ENCODE results near the gene PATZ1. TPM values are rescaled to one million over a fixed set of nuclear protein-coding genes. Genes with fewer than 3 reads are reported as not detected.

The PATZ1 gene
- total RNA-seq, 3 donors from 2014 or later (not counting 1 experiment from before 2014, with no cell fraction given): 31.5 to 39.2 (median 37.3) TPM

DNA sequence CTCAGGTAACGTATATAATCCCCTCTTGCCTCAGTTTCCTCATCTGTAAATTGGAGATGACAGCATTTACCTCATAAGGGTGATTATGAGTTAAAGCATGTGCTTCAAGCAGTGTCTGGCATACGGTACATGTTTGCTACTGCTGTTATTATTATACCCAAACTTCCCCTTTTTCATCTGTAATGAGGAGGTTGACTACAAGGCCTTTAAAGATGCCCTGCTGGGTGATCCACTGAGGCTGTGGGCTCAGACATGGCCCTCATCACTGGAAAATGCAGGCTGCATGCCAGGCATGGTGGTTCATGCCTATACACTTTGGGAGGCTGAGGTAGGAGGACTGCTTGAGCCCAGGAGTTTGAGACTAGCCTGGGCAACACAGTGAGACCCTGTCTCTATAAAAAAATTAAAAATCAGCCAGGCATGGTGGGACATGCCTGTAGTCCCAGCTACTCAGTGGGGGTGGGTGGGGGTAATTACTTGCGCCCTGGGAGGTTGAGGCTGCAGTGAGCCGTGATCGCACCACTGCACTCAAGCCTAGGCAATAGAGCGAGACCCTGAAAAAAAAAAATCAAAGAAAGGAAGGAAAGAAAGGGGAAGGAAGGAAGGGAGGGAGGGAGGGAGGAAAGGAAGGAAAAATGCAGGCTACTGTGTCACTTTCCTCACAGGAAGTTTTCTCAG is 58.2 kb downstream of the PATZ1 start:
- intact Hi-C loops (cut with micrococcal nuclease): no loop called here
- H3K4me1 Mint-ChIP-seq: peaks cover 57 to 59% of the 10 kb centered on the region in 2 donors
- H3K27ac Mint-ChIP-seq: peak overlapping the region; percentile 99
- peak in 1 of 2 donors; percentile 8 for DNase-seq
- Histone ChIP-seq H3K9me3 (ENCODE audit: control insufficient read depth, insufficient read depth, low read length) (no peaks in the 10 kb centered on the region), H3K27me3 (ENCODE audit: control insufficient read depth, insufficient read depth, low read length) (no peaks in the 10 kb centered on the region), H3K27ac (ENCODE audit: low read length) (peak overlapping the region; percentile 99), H3K4me1 (ENCODE audit: control insufficient read depth, insufficient read depth, low read length) (peaks cover 70% of the 10 kb centered on the region), H3K4me3 (ENCODE audit: low read length) (no peak overlapping the region), H3K36me3 (ENCODE audit: control insufficient read depth, insufficient read depth, low read length) (peaks cover 42% of the 10 kb centered on the region)
- no peaks in the 10 kb centered on the region for H3K9me3 Mint-ChIP-seq
- TF ChIP-seq, protein P1, sequence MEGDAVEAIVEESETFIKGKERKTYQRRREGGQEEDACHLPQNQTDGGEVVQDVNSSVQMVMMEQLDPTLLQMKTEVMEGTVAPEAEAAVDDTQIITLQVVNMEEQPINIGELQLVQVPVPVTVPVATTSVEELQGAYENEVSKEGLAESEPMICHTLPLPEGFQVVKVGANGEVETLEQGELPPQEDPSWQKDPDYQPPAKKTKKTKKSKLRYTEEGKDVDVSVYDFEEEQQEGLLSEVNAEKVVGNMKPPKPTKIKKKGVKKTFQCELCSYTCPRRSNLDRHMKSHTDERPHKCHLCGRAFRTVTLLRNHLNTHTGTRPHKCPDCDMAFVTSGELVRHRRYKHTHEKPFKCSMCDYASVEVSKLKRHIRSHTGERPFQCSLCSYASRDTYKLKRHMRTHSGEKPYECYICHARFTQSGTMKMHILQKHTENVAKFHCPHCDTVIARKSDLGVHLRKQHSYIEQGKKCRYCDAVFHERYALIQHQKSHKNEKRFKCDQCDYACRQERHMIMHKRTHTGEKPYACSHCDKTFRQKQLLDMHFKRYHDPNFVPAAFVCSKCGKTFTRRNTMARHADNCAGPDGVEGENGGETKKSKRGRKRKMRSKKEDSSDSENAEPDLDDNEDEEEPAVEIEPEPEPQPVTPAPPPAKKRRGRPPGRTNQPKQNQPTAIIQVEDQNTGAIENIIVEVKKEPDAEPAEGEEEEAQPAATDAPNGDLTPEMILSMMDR (IDR thresholded peaks at IDR 0.05): no peak
- 72% methylated on average over 5 of the region's 6 CpGs for WGBS (ENCODE audit: insufficient coverage)
- H3K36me3 Mint-ChIP-seq: no peaks in the 10 kb centered on the region
- H3K27me3 Mint-ChIP-seq (ENCODE audit: low read depth in 2 of 2): no peaks in the 10 kb centered on the region
- ATAC-seq: no peak
- peak overlapping the region; percentile 69 for H3K4me3 Mint-ChIP-seq

DNA sequence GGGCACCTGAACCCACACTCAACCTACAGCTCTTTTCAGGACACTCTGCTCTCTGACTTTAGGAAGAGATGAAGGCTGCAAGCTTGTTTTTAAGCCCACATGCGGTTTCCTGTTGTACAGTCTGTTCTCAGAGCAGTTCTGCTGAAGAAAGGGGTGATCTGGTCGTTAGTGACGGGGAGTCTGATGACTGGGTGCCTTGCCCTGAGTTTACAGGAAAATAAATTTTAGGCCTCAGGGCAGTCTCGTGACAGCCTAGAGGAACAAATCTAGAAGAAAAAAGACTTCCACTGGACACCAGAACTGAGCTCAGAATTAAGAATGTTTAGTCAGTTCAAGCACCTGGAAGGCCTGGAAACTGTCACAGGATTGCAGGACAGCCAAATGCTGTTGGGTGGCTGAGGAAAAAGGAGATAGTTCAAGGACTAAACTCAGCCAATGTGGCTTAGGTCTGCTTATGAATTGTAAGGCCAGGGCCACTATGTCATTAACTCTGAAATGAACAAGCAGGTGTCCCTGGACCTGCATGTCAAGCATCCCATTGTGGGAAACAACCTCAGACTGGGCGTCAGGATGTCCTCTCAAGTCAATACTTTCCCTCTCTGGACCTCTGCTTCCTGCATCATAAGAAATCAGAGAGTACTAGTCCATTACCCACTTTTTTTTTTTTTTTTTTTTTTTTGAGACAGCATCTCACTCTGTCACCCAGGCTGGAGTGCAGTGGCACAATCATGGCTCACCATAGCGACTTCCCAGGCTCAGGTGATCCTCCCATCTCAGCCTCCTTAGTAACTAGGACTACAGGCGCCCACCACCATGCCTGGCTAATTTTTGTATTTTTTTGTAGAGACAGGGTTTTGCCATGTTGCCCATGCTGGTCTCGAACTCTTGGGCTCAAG is 59.5 kb downstream of the PATZ1 start:
- Mint-ChIP-seq H3K27ac (peak overlapping the region; percentile 99), H3K27me3 (ENCODE audit: low read depth in 2 of 2) (no peaks in the 10 kb centered on the region), H3K4me1 (peaks cover 45 to 49% of the 10 kb centered on the region in 2 donors), H3K9me3 (no peaks in the 10 kb centered on the region), H3K4me3 (peak overlapping the region; percentile 74), H3K36me3 (no peaks in the 10 kb centered on the region)
- H3K9me3 ChIP-seq (ENCODE audit: control insufficient read depth, insufficient read depth, low read length): no peaks in the 10 kb centered on the region
- peaks cover 59% of the 10 kb centered on the region for H3K4me1 ChIP-seq (ENCODE audit: control insufficient read depth, insufficient read depth, low read length)
- H3K4me3 ChIP-seq (ENCODE audit: low read length): no peak overlapping the region
- TF ChIP-seq, protein P1 (IDR thresholded peaks at IDR 0.05): no peak
- peaks cover 55% of the 10 kb centered on the region for H3K36me3 ChIP-seq (ENCODE audit: control insufficient read depth, insufficient read depth, low read length)
- H3K27ac ChIP-seq (ENCODE audit: low read length): peak overlapping the region; percentile 99
- DNase-seq (peak; percentile 30 to 86), ATAC-seq (peak; percentile 11 to 26 (median 13))
- WGBS (ENCODE audit: insufficient coverage): 38% methylated on average over 8 of the region's 8 CpGs
- H3K27me3 ChIP-seq (ENCODE audit: control insufficient read depth, insufficient read depth, low read length): no peaks in the 10 kb centered on the region
- intact Hi-C loops (cut with micrococcal nuclease): no loop called here

DNA sequence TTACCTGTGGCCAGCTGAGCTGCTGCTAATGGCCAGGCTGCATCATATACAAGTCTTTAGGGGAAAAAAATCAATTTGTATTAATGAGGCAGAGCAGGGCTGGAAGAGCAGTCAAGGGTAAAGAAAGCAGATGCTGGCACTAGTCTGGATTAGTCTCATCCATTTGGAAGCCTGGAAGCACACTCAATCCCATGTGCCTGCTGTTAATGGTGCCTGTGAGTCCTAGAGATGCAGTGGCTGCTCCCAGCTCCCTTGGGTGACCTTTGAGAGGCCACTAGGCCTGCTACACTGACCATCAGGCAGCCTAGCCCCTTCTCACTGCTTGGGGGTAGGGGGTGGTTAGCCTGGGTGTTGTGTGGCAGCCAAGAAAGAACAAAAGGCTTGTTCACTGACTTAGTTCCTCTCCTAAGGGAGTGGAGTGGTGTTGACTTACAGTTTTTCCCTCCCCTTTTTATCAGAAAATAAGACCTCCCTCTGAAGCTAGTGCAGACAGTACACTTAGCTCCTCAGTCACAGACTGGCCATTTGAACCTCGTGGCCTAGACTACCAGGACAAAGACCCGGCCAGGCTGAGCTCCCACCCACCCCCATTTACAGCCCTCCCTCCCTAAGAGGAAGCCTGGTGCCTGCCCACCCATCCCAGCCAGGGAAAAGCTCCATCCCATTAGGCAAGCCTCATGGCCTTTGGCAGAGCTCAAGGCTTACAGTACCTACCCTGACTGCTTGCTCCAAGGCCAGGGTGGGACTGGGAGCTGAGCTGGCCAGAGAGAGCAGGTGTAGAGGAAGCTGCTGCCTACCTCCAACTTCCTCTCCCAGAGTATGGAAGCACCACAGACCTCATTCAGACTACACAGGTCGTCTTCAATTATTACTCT is 61.6 kb downstream of the PATZ1 start:
- Histone ChIP-seq H3K27me3 (ENCODE audit: control insufficient read depth, insufficient read depth, low read length) (no peaks in the 10 kb centered on the region), H3K9me3 (ENCODE audit: control insufficient read depth, insufficient read depth, low read length) (no peaks in the 10 kb centered on the region), H3K27ac (ENCODE audit: low read length) (peak overlapping the region; percentile 99), H3K4me1 (ENCODE audit: control insufficient read depth, insufficient read depth, low read length) (peaks cover 48% of the 10 kb centered on the region), H3K36me3 (ENCODE audit: control insufficient read depth, insufficient read depth, low read length) (peaks cover 73% of the 10 kb centered on the region), H3K4me3 (ENCODE audit: low read length) (no peak overlapping the region)
- TF ChIP-seq, protein P1 (IDR thresholded peaks at IDR 0.05): no peak
- WGBS (ENCODE audit: insufficient coverage): 37% methylated on average over 3 of the region's 3 CpGs
- ATAC-seq (no peak), DNase-seq (no peak)
- intact Hi-C loops (cut with micrococcal nuclease): no loop called here
- H3K4me1 Mint-ChIP-seq: peaks cover 34 to 35% of the 10 kb centered on the region in 2 donors
- H3K27ac Mint-ChIP-seq: peak overlapping the region; percentile 99
- H3K4me3 Mint-ChIP-seq: peak overlapping the region; percentile 25
- no peaks in the 10 kb centered on the region for H3K9me3 Mint-ChIP-seq
- H3K27me3 Mint-ChIP-seq (ENCODE audit: low read depth in 2 of 2): no peaks in the 10 kb centered on the region
- H3K36me3 Mint-ChIP-seq: peaks cover 5% of the 10 kb centered on the region
